B cell (primary cell): ENCODE data around the gene VENTX. TPM values are rescaled to one million over a fixed set of nuclear protein-coding genes. Genes with fewer than 3 reads are reported as not detected.

ENCODE experiments used
- ATAC-seq: fragments of 200-7000 bp; cut with Tn5 transposase; one replicate; pipeline ENCODE4 v1.10.0; 2021; ENCODE audit warnings: low read depth, mild to moderate bottlenecking, moderate number of reproducible peaks, moderate library complexity
- CTCF ChIA-PET: fragments of 350-600 bp; sonication (Branson Sonifier 250); formaldehyde crosslinking; loops from one replicate; lab custom pipeline; 2021; ENCODE audit warnings: antibody characterized with exemption, inconsistent platforms; lab: Charles Lee
- POLR2A ChIA-PET: fragments of 350-600 bp; sonication (Branson Sonifier 250); formaldehyde crosslinking; loops from one replicate; lab custom pipeline; 2021; ENCODE audit warnings: antibody characterized with exemption; lab: Charles Lee
- DNase-seq: peaks from one replicate; pipeline ENCODE4 v3.0.0; 2013
- H2AFZ ChIP-seq: 2 replicates; pipeline ENCODE4 v1.6.1; 2012; ENCODE audit warnings: mild to moderate bottlenecking, low read depth, low read length; ENCODE audit not compliant: insufficient read depth, poor library complexity, severe bottlenecking
- H3K27ac ChIP-seq, 2 donors: 1 replicate in 1 of 2; 2 replicates in 1 of 2; pipeline ENCODE4 v1.5.1; 2012 to 2013; ENCODE audit warnings: low read length in 2 of 2, mild to moderate bottlenecking in 2 of 2, moderate library complexity in 1 of 2
- H3K27me3 ChIP-seq, 4 experiments: fragments of 200-600 bp in 1 of 4; sonication (generic) in 1 of 4; replicated peaks in 1 of 4; 1 replicate in 2 of 4; 2 replicates in 2 of 4; pipeline versions ENCODE4 v1.6.1 to v1.7.0; 2013 to 2016; ENCODE audit warnings: low read length in 3 of 4, mild to moderate bottlenecking in 2 of 4, mixed read lengths in 1 of 4, moderate library complexity in 1 of 4; ENCODE audit not compliant: insufficient read depth in 4 of 4, control insufficient read depth in 3 of 4; ENCODE audit errors: control extremely low read depth in 1 of 4
- H3K36me3 ChIP-seq, 2 experiments: replicated peaks in 1 of 2; 1 replicate in 1 of 2; 2 replicates in 1 of 2; pipeline versions ENCODE4 v1.6.1 to v1.7.1; 2013; ENCODE audit warnings: low read length in 1 of 2; ENCODE audit not compliant: insufficient read depth in 2 of 2, control insufficient read depth in 1 of 2; ENCODE audit errors: control extremely low read depth in 1 of 2, extremely low read depth in 1 of 2
- H3K4me1 ChIP-seq, 2 donors: fragments of 200-600 bp in 1 of 2; sonication (generic) in 1 of 2; 1 replicate in 1 of 2; 2 replicates in 1 of 2; pipeline versions ENCODE4 v1.5.1 to v1.6.1; 2013 to 2017; ENCODE audit warnings: low read length in 2 of 2; ENCODE audit not compliant: control insufficient read depth in 2 of 2, insufficient read depth in 2 of 2
- H3K4me2 ChIP-seq: replicated peaks from 2 replicates; pipeline ENCODE3; 2012; ENCODE audit warnings: mild to moderate bottlenecking, low read depth, low read length; ENCODE audit not compliant: poor library complexity, severe bottlenecking
- H3K4me3 ChIP-seq, 5 experiments: fragments of 200-600 bp in 1 of 5; sonication (generic) in 1 of 5; 1 replicate in 3 of 5; 2 replicates in 2 of 5; pipeline versions ENCODE4 v1.5.1 to v1.7.0; 2011 to 2016; ENCODE audit warnings: low read length in 4 of 5, mild to moderate bottlenecking in 4 of 5, low read depth in 2 of 5, control low read depth in 1 of 5, moderate library complexity in 1 of 5; ENCODE audit not compliant: insufficient read depth in 1 of 5; ENCODE audit errors: control extremely low read depth in 1 of 5, extremely low read depth in 1 of 5
- H3K79me2 ChIP-seq: fragments of 200-600 bp; sonication (generic); one replicate; pipeline ENCODE4 v1.6.0; 2016; ENCODE audit warnings: low read length; ENCODE audit not compliant: control insufficient read depth, insufficient read depth
- H3K9ac ChIP-seq: fragments of 200-600 bp; sonication (generic); 2 replicates; pipeline ENCODE4 v1.6.1; 2017; ENCODE audit warnings: mild to moderate bottlenecking, low read length, moderate library complexity
- H3K9me3 ChIP-seq, 3 donors: one replicate each; pipeline versions ENCODE4 v1.6.1 to v1.7.1; 2013; ENCODE audit warnings: low read length in 2 of 3; ENCODE audit not compliant: control insufficient read depth in 2 of 3, insufficient read depth in 1 of 3; ENCODE audit errors: control extremely low read depth in 1 of 3
- H4K20me1 ChIP-seq: 2 replicates; pipeline ENCODE4 v1.6.0; 2012; ENCODE audit warnings: mild to moderate bottlenecking, low read length; ENCODE audit not compliant: insufficient read depth, control insufficient read depth, poor library complexity, severe bottlenecking
- H3K27ac Mint-ChIP-seq: one replicate; pipeline ENCODE4 v1.8.0; 2021; ENCODE audit warnings: mixed read lengths
- H3K27me3 Mint-ChIP-seq: one replicate; pipeline ENCODE4 v1.8.0; 2021; ENCODE audit warnings: mixed read lengths
- H3K4me1 Mint-ChIP-seq: one replicate; pipeline ENCODE4 v1.8.0; 2021; ENCODE audit warnings: mixed read lengths
- H3K4me3 Mint-ChIP-seq: one replicate; pipeline ENCODE4 v1.8.0; 2021; ENCODE audit warnings: mixed read lengths
- H3K9me3 Mint-ChIP-seq: one replicate; pipeline ENCODE4 v1.8.0; 2022; ENCODE audit warnings: mixed read lengths; ENCODE audit not compliant: insufficient read depth
- EZH2 ChIP-seq: IDR thresholded peaks from 2 replicates; pipeline ENCODE4 v1.6.1; 2012; ENCODE audit warnings: borderline replicate concordance, low read depth, mild to moderate bottlenecking, moderate library complexity, low read length; ENCODE audit not compliant: insufficient read depth, poor library complexity, severe bottlenecking
- WGBS: methylation state at CpG from one replicate; pipeline ENCODE4 v1.1.5; 2013; ENCODE audit warnings: missing lambda C conversion rate; ENCODE audit not compliant: insufficient coverage; 5-methylcytosine and 5-hydroxymethylcytosine counted together
- intact Hi-C: fragments of 100-400 bp; cut with micrococcal nuclease; formaldehyde crosslinking; loops from one replicate; pipeline ENCODE4 v1.10.0; 2022
- polyA plus RNA-seq: library from polyadenylated mRNA; depleted of rRNA; stranded (reverse); fragments of >200 nt; gene quantifications from 2 replicates; pipeline ENCODE4 v1.2.3, GENCODE V29; 2012
- total RNA-seq, 2 donors: library from RNA; stranded (reverse); fragments of 120-200 nt in 1 of 2; gene quantifications; 1 replicate in 1 of 2; 2 replicates in 1 of 2; pipeline versions ENCODE4 v1.2.3 to v1.2.4, GENCODE V29; 2013 to 2022
- TF ChIP-seq, protein P1 (sequence below): fragments of 200-600 bp; IDR thresholded peaks from one replicate; pipeline ENCODE4 v1.8.0; 2022; ENCODE audit warnings: antibody characterized with exemption, mild to moderate bottlenecking

Gene VENTX
- total and polyA plus RNA-seq, 2 donors (not counting 1 experiment from before 2014, with no cell fraction given): 0.82 TPM; not detected in 1

DNA sequence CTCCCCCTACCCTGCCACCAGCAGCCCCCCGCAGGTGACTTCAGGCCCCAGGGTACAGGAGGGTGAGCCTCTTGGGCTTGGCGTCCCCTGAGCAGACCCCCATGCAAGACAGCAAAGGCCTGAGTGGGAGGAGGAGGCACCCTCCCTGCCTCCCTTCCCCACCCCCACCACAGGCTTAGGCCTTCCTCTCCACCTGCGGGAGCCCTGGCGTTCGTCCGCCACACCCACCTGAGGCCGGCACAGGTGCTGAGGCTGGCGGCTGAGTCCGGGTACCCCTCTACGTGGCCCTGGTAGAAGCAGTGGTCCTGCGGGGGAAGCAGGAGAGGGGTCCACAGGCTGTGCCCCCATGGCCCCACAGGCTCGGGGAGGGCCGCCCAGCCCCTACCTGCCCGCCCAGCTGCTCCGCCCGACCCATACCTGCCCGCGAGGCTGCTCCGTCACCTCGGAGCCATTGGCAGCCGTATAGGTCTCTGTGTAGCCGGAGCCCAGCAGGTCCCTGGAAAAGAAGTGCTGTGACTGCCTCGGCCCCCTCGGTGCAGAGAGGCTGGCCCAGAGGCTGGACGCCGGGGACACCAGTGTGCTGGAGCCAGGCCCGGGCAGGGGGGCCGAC is 36.0 kb downstream of the VENTX start:
- ATAC-seq (no peak), DNase-seq (no peak)
- no peak overlapping the region for H3K4me3 ChIP-seq
- H3K4me2 ChIP-seq: no peak overlapping the region
- peaks cover 31% of the 10 kb centered on the region for H4K20me1 ChIP-seq
- H3K36me3 ChIP-seq: peaks cover 0 to 53% of the 10 kb centered on the region in 2 experiments
- no peaks in the 10 kb centered on the region for H3K9me3 Mint-ChIP-seq
- H3K9me3 ChIP-seq: no peaks in the 10 kb centered on the region
- no peaks in the 10 kb centered on the region for H3K27me3 ChIP-seq
- ChIA-PET CTCF (interaction anchor here (3.3 kb wide), 1 partner anchor 13 kb away, joined by 80 read pairs; no protein-coding TSS in a partner anchor), POLR2A (interaction anchor here (2.5 kb wide), 1 partner anchor 10 kb away, joined by 11 read pairs; no protein-coding TSS in a partner anchor)
- H3K4me3 Mint-ChIP-seq: no peak overlapping the region
- TF ChIP-seq, protein P1, sequence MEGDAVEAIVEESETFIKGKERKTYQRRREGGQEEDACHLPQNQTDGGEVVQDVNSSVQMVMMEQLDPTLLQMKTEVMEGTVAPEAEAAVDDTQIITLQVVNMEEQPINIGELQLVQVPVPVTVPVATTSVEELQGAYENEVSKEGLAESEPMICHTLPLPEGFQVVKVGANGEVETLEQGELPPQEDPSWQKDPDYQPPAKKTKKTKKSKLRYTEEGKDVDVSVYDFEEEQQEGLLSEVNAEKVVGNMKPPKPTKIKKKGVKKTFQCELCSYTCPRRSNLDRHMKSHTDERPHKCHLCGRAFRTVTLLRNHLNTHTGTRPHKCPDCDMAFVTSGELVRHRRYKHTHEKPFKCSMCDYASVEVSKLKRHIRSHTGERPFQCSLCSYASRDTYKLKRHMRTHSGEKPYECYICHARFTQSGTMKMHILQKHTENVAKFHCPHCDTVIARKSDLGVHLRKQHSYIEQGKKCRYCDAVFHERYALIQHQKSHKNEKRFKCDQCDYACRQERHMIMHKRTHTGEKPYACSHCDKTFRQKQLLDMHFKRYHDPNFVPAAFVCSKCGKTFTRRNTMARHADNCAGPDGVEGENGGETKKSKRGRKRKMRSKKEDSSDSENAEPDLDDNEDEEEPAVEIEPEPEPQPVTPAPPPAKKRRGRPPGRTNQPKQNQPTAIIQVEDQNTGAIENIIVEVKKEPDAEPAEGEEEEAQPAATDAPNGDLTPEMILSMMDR: no peak
- TF ChIP-seq EZH2: no peak
- H3K4me1 ChIP-seq: peaks cover 32 to 51% of the 10 kb centered on the region in 2 donors
- no peak overlapping the region for H3K9ac ChIP-seq
- H3K4me1 Mint-ChIP-seq: peaks cover 29% of the 10 kb centered on the region
- no peaks in the 10 kb centered on the region for H3K27me3 Mint-ChIP-seq
- WGBS: 95% methylated on average over 26 of the region's 28 CpGs
- peaks cover 12% of the 10 kb centered on the region for H3K79me2 ChIP-seq
- peak overlapping the region; percentile 15 for H3K27ac Mint-ChIP-seq
- intact Hi-C loops: loop anchor here (10.0 kb wide), 1 partner anchor 129 kb away; no protein-coding TSS in a partner anchor
- H2AFZ ChIP-seq: no peak overlapping the region
- peak overlapping the region in 1 of 2 donors; percentile 43 for H3K27ac ChIP-seq
